Measurements from ENCODE around the gene HNRNPDL.
"Not testable (repeated sequence)": the region's sequence is repeated elsewhere in the genome, so short reads cannot be mapped to it uniquely, and the experiment has no call there.

Gene HNRNPDL

DNA sequence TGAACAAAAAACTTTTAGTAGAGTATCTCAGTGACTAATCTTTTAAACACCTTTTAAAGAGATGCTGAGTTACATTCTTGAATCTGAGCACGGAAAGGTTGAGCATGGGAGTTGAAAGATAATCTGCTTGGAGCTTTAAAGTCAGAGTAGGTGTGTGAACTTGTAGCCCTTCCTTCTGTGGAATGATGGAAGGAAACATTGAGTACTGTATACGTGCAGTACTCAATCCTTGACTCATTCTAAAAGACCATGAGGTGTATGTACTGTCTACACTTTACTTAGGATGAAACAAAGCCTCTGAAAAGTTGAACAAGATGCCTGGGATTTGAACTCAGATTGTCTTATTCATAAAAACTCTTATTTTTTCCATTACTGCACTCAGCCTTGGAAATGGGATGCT lies 3.5 kb upstream of the HNRNPDL start:
- DNase-seq (ENCODE audit: low read depth in 2 of 2, low spot score in 1 of 2) = no peak

DNA sequence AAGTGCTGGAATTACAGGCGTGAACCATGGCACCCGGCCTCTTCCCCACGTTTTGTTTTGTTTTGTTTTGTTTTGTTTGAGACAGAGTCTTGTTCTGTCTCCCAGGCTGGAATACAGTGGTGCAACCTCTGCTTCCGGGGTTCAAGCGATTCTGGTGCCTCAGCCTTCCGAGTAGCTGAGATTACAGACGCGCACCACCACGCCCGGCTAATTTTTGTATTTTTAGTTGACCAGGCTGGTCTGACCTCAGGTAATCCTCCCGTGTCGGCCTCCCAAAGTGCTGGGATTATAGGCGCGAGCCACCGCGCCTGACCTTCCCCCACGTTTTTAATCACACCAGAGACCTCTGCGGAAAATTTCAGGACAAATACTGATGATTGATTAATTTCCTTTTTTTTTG lies 2.3 kb upstream of the HNRNPDL start:
- no peak for DNase-seq (ENCODE audit: low read depth in 2 of 2, low spot score in 1 of 2)

DNA sequence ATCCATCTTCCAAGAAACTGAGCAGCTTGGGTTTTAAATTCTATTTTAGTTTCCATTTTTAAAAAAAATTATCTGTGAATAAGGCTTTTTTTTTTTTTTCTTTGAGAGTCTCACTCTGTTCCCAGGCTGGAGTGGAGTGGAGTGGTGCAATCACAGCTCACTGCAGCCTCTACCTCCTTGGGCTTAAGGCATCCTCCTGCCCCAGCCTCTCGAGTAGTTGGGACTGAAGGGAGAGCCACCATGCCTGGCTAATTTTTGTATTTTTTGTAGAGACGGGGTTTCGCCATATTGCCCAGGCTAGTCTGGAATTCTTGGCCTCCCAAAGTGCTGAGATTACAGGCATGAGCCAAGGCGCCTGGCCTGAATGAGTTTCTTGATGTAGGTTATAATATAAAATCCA lies 1.6 kb upstream of the HNRNPDL start:
- DNase-seq (ENCODE audit: low read depth in 2 of 2, low spot score in 1 of 2) = no peak

DNA sequence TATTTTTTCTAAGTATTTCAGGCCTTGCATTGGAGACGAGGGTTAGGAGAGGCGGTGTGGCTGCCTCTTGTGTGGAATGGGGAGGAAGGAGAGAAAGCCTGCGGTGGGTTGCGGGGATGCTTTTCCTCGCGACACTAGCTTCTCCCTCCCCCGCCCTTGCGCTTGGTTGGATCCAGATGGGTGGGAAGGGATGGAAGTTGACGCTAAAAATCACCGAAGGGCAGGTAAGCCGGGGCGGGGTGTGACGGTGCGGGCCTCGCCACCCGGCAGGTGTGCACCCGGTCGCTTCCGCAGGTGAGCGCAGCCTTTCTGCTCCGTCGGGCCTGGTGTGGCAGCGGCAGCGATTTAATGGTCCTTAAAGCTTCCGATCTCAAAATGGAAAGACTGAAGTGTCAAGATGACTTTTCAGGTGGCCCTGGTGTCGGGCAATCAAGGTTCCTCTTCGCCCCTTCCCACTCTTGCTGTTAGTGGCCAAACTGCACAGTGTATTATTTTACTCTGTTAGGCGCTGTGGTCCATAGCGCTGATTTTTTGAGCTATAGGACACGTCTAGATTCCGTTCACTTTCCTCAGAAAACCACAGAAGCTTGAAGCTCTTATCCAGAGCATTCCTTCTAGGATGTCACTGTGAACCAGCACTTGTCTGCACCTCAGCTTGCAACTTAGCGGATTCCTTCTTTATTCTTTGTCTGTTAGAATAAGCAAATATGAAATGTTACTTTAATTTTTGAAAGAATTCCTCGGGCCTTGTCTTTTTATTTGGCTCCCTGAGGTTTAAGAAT lies 893 bp upstream of the HNRNPDL start:
- DNase-seq (ENCODE audit: low read depth in 2 of 2, low spot score in 1 of 2) = peak; percentile 5 to 9

DNA sequence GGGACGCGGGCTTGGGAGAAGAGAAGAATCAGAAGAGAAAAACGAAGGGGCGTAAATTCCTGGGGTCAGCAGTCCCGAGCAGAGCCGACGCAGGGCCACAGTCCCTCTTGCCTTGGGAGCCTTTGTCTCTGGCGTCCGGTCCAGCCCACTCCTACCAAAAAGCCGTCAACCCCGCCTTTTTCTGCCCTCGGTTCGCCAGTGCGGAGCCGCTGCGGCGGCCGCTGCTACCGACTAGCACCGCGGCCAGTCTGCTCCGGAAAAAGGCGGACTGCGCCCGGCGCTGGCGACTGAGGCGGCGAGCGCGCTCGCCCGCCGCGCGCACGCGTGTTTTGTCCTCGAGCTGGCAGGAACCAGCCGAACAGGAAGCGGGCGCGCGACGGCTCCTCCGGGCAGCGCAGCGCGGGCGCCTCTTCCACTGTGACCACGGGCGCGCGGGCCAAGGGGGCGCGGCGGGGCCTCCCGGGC lies 502 bp downstream of the HNRNPDL start:
- no peak for DNase-seq (ENCODE audit: low read depth in 2 of 2, low spot score in 1 of 2)

DNA sequence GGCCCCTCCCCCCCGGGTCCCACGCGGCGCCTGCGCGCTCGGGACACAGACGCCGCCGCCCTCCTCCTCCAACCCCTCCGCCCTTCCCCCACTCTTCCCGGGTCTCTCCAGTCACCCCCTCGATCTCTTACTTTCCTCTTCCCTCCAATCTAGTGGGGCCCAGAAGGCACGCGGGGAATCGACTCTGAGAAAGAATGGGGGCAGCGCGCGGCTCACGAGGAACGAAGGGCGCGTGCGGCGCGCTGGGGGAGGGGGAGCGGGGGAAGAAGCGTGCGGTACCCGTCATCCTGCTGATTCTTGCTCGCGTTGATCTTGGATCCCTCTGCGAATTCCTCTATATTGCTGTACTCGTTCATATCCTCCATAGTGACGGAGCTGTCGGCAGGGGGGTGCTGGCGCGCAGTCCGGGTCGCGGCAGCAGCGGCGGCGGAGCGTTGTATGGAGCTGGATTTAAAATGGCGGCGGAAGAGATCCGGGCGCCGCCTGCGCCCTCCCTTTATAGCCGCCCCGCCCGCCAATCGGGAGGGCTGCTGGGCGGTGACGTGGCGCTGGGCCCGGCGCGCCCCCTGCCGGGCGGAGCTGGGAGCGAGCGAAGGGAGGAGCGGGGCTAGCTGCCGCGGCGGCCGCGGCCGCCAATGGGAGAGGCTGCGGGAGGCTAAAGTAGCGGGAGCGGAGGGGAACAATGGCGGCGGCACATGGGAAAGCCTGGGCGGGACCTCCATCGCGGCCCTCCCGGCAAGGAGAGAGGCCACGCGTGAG lies 1.1 kb downstream of the HNRNPDL start:
- peak; percentile 77 to 84 for DNase-seq (ENCODE audit: low read depth in 2 of 2, low spot score in 1 of 2)

DNA sequence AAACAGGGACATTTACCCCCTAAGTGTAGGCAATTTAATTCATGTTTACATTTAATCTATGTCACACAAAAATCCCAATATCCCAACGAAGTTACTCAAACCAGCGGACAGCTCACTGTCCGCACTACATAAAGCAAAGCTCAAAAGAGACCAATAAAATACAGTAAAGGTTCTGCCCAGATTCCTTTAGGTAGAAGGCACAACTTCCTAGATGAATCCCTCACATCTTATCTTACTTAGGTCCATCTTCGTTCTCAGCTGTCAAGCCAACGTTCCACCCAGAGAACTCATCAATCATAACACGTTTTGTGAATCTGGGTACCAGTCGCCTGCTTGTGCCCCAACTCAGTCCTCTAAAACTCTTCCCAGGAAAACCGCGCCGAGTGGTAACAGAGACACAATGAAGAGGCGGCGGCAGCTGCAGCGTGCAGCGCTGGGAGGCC lies 1.7 kb downstream of the HNRNPDL start:
- DNase-seq (ENCODE audit: low read depth in 2 of 2, low spot score in 1 of 2) = no peak

DNA sequence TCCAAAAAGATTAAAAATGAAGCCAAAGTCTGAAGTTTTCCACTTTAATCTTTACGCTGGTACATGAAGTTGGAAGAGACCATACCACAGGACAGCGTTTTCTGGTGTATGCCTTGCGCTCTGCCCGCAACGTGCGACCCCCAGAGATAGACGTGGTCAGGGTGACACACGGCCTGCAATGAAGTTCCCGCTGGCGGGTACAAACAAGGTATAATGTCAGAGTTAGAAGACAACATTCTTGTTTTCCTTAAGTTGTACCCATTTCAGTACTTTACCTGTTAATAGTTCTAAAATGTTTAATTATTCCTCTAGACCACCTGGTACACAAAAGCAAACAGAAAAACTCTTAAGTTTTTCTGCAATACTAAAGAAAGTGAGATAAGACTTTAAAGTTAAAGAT lies 4.8 kb downstream of the HNRNPDL start:
- DNase-seq (ENCODE audit: low read depth in 2 of 2, low spot score in 1 of 2) = no peak

DNA sequence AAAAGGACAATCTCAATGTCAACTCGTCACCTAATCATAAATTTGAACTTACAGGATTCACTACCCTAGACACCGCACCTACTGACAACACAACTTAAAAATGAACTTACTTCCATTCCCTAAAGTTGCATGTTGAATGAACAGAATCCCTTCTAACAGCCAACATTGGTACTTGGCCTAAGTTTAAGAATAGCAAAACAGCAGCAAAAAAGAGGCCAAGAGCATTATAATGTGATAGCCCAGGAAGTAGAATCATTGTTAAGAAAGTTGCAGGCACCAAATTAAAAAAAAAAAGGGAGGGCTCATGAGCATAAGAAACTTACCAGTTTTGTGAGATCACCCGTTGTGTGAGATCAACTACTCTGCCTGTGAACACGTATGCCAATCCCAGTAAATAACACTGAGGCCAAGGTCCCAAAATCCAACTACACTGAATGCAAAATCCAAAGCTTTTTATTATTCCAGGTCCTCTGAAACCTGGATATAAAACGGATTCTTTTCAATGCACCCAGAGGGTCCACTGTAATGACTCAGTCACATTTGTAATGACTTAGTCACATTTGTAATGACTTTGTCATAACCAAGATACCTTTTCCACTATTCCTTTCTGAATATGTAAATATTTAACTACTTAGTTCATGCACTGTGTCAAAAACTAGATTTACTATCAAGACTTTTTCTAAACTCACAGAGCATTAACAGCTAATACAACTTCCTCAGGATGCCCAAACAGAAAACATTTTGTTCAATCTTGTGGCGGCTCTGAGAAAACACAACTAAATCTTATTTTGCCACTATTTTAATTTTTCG lies 6.8 kb downstream of the HNRNPDL start:
- no peak for DNase-seq (ENCODE audit: low read depth in 2 of 2, low spot score in 1 of 2)

DNA sequence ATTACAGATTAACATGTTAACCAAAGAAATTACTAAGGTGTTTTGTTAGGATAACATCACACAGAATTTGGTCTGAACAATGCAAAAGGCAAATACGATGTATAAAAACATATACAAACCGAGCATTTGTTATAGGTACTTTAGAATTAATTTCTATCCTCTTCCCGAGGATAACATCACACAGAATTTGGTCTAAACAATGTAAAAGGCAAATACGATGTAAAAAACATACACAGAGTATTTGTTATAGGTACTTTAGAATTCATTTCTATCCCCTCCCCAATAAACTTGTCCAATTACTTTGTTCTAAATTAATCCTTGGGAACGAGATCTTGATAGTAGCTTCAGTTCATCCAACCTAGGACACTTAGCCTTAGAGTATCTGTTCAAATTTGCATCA lies 7.6 kb downstream of the HNRNPDL start:
- DNase-seq (ENCODE audit: low read depth in 2 of 2, low spot score in 1 of 2) = no peak

DNA sequence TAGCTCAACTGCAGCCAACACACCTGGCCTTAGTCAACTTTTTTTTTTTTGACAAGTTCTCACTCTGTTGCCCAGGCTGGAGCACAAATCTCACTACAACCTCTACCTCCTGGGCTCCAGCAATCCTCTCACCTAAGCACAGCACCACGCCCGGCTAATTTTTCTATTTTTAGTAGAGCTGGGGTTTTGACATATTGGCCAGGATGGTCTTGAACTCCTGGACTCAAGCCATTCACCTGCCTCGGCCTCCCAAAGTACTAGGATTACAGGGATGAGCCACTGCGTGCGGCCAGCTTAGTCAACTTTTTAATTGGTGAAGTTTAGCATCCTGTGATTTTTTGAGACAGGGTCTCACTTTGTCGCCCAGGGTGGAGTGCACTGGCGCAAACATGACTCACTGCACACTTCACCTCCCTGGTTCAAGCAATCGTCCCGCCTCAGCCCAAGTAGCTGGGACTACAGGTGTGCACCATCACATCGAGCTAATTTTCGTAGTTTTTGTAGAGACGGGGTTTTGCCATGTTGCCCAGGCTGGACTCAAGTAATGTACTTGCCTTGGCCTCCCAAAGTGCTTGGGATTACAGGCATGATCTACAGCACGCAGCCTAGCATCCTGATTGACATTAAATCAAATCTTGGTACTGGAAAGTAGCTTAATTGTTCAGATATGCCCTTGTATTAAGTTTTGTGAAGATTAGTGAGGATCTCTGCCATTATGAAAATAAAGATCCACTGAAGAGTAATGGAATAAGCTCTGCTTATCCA lies 8.3 kb downstream of the HNRNPDL start:
- no peak for DNase-seq (ENCODE audit: low read depth in 2 of 2, low spot score in 1 of 2)

DNA sequence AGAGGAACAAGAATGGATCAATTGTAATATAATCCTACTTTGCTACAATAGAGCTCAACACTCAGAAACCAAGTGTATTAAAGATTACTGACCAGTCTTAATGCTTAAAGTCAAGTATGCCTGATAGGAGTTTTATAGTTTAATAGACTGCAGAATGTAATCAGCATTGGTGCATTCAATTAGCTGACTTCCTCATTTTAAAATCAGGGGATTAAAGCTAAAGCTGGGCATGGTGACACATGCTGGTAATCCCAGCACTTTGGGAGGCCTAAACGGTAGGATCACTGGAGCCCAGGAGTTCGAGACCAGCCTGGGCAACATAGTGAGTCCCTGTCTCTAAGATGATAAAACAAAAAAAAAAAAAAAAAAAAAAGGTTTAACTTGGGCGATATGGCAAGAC lies 10.8 kb downstream of the HNRNPDL start:
- DNase-seq (ENCODE audit: low read depth in 2 of 2, low spot score in 1 of 2) = no peak

DNA sequence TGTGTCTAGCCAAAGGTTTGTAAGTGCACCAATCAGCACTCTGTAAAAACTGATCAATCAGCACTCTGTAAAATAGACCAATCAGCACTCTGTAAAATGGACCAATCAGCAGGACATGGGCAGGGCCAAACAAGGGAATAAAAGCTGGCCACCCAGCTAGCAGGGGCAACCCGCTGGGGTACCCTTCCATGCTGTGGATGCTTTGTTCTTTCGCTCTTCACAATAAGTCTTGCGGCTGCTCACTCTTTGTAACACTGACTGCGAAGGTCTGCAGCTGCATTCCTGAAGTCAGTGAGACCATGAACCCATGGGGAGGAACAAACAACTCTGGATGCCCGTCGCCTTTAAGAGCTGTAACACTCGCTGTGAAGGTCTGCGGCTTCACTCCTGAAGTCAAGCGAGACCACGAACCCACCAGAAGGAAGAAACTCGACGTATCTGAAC lies 14.3 kb downstream of the HNRNPDL start:
- no peak for DNase-seq (ENCODE audit: low read depth in 2 of 2, low spot score in 1 of 2)

DNA sequence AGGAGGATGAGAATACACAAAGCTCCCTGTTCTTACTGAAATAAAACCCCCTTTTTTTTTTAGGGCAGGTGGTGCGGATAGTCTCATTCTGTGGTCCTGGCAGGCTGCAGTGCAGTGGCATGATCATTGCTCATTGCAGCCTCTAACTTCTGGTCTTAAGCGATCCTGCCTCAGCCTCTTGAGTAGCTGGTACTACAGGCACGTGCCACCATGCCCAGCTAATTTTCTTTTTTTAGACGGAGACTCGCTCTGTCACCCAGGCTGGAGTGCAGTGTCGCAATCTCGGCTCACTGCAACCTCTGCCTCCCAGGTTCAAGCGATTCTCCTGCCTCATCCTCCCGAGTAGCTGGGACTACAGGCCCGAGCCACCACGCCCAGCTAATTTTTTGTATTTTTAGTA lies 15.2 kb downstream of the HNRNPDL start:
- DNase-seq (ENCODE audit: low read depth in 2 of 2, low spot score in 1 of 2) = not testable (repeated sequence)

DNA sequence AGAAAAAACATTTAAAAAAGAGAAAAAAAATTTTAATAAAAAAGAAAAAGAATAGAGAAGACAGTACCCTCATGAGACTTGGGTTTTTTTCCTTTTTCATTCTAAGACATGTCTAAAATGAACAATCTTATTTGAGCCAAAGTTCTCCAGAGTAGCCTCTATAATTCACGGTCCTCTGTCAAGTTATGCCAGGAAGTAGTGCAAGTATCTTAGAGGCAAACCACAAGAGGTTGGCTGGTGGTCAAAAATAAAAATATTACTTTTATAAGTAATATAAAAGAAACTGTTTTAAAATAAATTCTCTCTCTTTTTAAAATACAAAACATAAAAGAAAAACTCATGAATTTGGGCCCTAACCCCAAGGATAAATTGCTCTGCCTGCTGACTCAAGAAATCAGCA lies 26.5 kb downstream of the HNRNPDL start:
- no peak for DNase-seq (ENCODE audit: low read depth in 2 of 2, low spot score in 1 of 2)

DNA sequence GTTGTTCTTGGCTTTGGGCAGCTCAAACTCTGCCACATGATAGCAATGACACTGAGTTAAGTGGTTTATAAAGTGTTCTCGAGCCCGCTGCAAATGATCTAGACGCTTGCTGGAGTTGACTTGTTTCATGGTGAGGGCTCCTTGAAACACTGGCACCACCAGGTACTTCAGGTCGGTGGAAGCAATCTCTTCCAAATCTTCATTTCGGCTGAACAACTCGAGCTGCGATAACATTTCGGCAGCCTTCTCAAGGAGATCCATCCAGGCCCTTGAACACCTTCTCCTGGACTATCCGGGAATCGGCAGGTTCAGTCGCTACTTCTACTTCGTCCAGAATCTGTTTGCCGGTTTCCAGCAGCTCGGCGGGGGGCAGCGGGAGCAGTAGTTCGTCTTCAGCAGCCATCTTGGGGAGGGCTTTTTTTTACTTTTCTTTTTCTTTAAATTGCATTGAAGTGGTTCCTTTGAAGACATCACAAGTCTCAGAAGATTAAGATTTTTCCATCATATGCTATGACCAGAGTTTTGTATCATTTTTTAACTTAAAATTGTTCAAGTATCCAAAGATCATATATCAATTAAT lies 28.0 kb downstream of the HNRNPDL start:
- DNase-seq (ENCODE audit: low read depth in 2 of 2, low spot score in 1 of 2) = no peak

DNA sequence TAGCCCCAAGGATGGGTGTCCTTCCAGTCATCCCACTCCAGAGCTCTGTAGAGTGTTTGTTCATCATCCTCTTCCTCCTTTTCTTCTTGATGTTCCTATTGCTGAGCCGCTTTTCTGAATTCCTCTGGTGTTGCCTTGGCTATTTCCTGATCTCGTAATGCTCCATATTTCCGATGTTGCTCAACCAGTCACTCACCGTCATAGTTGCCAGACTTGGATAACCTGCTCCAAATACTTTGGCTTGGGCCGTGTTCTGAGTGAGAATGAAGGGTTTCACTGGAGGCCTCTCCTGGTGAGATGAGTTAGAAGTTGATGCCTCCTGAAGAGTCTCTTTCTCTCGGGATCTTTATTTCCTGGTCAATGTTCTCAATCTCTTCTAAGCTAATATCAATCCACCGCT lies 28.7 kb downstream of the HNRNPDL start:
- no peak for DNase-seq (ENCODE audit: low read depth in 2 of 2, low spot score in 1 of 2)

DNA sequence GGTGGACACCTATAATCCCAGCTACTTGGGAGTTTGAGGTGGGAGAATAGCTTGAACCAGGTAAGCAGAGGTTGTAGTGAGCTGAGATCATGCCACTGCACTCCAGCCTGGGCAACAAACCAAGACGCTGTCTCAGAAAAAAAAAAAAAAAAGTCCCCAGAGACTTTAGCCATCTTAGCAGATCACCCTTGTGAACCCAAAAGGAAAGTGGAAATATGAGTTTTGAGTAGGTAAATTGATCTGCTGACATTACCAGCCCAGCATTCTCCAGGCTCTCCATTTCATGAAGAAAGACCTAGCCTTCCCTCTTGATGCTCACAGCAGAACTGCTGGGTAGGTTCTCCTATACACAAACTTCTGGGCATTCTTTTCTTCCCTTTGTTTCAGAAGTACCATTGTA lies 32.0 kb downstream of the HNRNPDL start:
- no peak for DNase-seq (ENCODE audit: low read depth in 2 of 2, low spot score in 1 of 2)

DNA sequence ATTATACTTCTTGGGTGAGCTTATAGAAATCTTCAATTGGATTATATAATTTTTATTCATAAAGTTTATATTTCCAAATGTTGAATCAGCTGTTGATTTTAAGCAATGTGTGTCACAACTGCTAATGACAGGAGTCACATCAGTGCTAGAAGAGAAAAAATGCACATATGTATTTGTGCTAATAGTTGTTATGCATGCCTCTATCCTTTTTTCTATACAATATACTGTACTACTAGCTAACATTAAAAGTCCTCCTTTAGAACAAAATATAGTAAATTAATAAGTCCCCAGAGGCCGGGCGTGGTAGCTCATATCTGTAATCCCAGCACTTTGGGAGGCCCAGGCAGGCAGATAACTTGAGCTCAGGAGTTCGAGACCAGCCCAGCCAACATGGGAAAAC lies 32.7 kb downstream of the HNRNPDL start:
- DNase-seq (ENCODE audit: low read depth in 2 of 2, low spot score in 1 of 2) = no peak

DNA sequence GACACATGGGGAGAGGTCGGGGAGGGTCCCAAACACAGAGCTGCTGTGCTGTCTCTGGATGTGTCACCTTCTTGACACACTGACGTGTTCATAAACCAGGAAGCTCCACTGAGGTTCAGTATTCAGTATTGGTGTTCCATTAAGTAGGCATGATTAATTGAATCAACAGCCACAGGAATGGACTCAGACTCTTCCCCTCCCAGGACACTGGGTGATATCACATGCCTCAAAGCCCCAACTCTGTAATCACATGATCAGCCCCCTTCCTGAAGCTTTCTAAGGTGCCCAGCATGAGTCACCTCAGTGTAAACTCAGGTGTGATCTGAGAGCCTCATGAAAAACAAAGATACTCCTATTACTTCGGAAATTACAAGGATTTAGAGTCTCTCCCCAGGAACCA lies 35.4 kb downstream of the HNRNPDL start:
- no peak for DNase-seq (ENCODE audit: low read depth in 2 of 2, low spot score in 1 of 2)

DNA sequence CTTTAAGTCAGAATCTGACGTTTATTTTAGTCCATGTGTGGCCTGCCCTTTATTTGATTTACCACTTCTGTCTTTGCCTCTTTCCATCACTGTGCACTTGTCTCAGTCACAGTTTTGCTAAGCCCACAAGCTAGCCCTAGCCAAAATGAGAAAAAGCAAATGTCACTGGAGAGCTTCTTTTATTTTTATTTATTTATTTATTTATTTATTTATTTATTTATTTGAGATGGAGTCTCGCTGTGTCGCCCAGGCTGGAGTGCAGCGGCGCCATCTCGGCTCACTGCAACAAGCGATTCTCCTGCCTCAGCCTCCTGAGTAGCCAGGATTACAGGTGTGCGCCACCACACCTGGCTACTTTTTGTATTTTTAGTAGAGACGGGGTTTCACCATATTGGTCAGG lies 40.2 kb downstream of the HNRNPDL start:
- not testable (repeated sequence) for DNase-seq (ENCODE audit: low read depth in 2 of 2, low spot score in 1 of 2)

All from stimulated activated CD8-positive, alpha-beta memory T cell treated with anti-CD3 and anti-CD28 coated beads, Interleukin-4, amount 100 ng/mL, for 4 hours (primary cell).